Measurements from ENCODE around the gene FLG2. TPM values are rescaled to one million over a fixed set of nuclear protein-coding genes. Genes with fewer than 3 reads are reported as not detected.

The FLG2 gene
- total and polyA plus RNA-seq, 9 of the 15 experiments (the other 6 are each of a cell fraction or from before 2014, with no cell fraction given) = not detected

DNA sequence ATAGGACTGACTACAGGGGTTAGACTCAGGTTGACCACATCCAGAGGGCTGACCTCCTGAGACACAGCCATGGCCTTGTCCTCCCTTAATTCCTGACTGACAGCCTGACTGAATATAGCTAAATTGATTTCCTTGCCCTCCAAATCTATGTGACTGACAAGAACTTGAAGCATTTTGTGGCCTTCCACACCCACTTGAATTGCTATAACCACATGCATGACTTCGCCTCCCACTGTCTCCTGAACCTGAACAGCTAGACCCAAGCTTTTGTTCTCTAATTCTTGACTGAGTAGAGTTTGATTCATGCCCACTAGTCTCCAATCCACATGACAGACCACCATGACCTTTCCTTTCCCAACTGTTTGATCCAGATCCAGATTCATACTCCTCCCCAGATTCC, 3.1 kb downstream of the FLG2 start:
- Histone ChIP-seq H3K79me2 (ENCODE audit: control insufficient read depth, insufficient read depth, low read length) (no peaks in the 10 kb centered on the region), H3K36me3 (ENCODE audit: control insufficient read depth, insufficient read depth, low read length) (no peaks in the 10 kb centered on the region), H4K20me1 (replicated peaks; ENCODE audit: control insufficient read depth, insufficient read depth, low read length) (no peaks in the 10 kb centered on the region), H3K9ac (ENCODE audit: insufficient read depth in 1 of 2, low read depth in 2 of 2, low read length in 2 of 2) (no peak overlapping the region), H2AFZ (ENCODE audit: low read depth, low read length) (no peak overlapping the region), H3K4me2 (ENCODE audit: insufficient read depth, low read length) (no peak overlapping the region), H3K9me1 (ENCODE audit: control insufficient read depth, insufficient read depth, low read length) (peaks cover 3% of the 10 kb centered on the region), H3K27me3 (ENCODE audit: control insufficient read depth in 2 of 2, insufficient read depth in 2 of 2, low read length in 2 of 2) (no peaks in the 10 kb centered on the region), H3K27ac (ENCODE audit: extremely low read depth, low read depth, low read length) (no peak overlapping the region), H3K4me3 (no peak overlapping the region), H3K9me3 (replicated peaks; ENCODE audit: control insufficient read depth, insufficient read depth, low read depth, low read length) (no peaks in the 10 kb centered on the region), H3K4me1 (replicated peaks in 1 of 2; ENCODE audit: control insufficient read depth in 2 of 2, insufficient read depth in 2 of 2, low read length in 2 of 2) (no peaks in the 10 kb centered on the region)
- in situ Hi-C loops (cut with MboI) = no loop called here
- ChIA-PET POLR2A (no interaction called here), CTCF (ENCODE audit: low intra/inter-chr PET ratio) (no interaction called here)
- 0% methylated on average over 1 of the region's 1 CpG for WGBS (ENCODE audit: insufficient coverage, low coverage, missing lambda C conversion rate)
- intact Hi-C loops (cut with micrococcal nuclease) = no loop called here
- ATAC-seq (no peak), DNase-seq (ENCODE audit: extremely low read depth in 1 of 4, low spot score in 3 of 4) (no peak), FAIRE-seq (no peak)
- TF ChIP-seq YY1 (IDR thresholded peaks at IDR 0.05; ENCODE audit: borderline replicate concordance in 1 of 3, control insufficient read depth in 1 of 3, extremely low read depth in 1 of 3, insufficient read depth in 3 of 3, insufficient read length in 1 of 3, insufficient replicate concordance in 2 of 3, low read depth in 1 of 3, low read length in 2 of 3) = no peak
- TF ChIP-seq, protein P1, sequence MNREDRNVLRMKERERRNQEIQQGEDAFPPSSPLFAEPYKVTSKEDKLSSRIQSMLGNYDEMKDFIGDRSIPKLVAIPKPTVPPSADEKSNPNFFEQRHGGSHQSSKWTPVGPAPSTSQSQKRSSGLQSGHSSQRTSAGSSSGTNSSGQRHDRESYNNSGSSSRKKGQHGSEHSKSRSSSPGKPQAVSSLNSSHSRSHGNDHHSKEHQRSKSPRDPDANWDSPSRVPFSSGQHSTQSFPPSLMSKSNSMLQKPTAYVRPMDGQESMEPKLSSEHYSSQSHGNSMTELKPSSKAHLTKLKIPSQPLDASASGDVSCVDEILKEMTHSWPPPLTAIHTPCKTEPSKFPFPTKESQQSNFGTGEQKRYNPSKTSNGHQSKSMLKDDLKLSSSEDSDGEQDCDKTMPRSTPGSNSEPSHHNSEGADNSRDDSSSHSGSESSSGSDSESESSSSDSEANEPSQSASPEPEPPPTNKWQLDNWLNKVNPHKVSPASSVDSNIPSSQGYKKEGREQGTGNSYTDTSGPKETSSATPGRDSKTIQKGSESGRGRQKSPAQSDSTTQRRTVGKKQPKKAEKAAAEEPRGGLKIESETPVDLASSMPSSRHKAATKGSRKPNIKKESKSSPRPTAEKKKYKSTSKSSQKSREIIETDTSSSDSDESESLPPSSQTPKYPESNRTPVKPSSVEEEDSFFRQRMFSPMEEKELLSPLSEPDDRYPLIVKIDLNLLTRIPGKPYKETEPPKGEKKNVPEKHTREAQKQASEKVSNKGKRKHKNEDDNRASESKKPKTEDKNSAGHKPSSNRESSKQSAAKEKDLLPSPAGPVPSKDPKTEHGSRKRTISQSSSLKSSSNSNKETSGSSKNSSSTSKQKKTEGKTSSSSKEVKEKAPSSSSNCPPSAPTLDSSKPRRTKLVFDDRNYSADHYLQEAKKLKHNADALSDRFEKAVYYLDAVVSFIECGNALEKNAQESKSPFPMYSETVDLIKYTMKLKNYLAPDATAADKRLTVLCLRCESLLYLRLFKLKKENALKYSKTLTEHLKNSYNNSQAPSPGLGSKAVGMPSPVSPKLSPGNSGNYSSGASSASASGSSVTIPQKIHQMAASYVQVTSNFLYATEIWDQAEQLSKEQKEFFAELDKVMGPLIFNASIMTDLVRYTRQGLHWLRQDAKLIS (CRISPR knock-in tag; IDR thresholded peaks at IDR 0.05) = no peak
- no TSS peak for BruUV-seq (replicated peaks)
